Activated CD4-positive, alpha-beta T cell treated with anti-CD3 and anti-CD28 coated beads for 36 hours (primary cell): ENCODE measurements around the gene CST11. TPM values are rescaled to one million over a fixed set of nuclear protein-coding genes. Genes with fewer than 3 reads are reported as not detected.
A peak's percentile ranks its signal among the peaks of the same experiment; 100 is the strongest.

Experiments used
- ATAC-seq: fragments of 200-7000 bp; cut with Tn5 transposase; one replicate; pipeline ENCODE4 v1.10.0; 2021; ENCODE audit warnings: mild to moderate bottlenecking, moderate library complexity
- CTCF ChIA-PET: fragments of 350-600 bp; sonication (Branson Sonifier 250); formaldehyde crosslinking; loops from one replicate; lab custom pipeline; 2021; ENCODE audit warnings: antibody characterized with exemption; lab: Charles Lee
- POLR2A ChIA-PET: fragments of 350-600 bp; sonication (Branson Sonifier 250); formaldehyde crosslinking; loops from one replicate; lab custom pipeline; 2021; ENCODE audit warnings: antibody characterized with exemption, inconsistent platforms; lab: Charles Lee
- DNase-seq: peaks from one replicate; pipeline ENCODE4 v3.0.0-alpha.2; 2020
- H3K27ac Mint-ChIP-seq: one replicate; pipeline ENCODE4 v1.8.0; 2021; ENCODE audit warnings: mixed read lengths
- H3K27me3 Mint-ChIP-seq: one replicate; pipeline ENCODE4 v1.8.0; 2021; ENCODE audit warnings: mixed read lengths
- H3K36me3 Mint-ChIP-seq: one replicate; pipeline ENCODE4 v1.8.0; 2021; ENCODE audit warnings: low read depth, mixed read lengths
- H3K4me1 Mint-ChIP-seq: one replicate; pipeline ENCODE4 v1.8.0; 2021; ENCODE audit warnings: mixed read lengths
- H3K4me3 Mint-ChIP-seq: one replicate; pipeline ENCODE4 v1.8.0; 2021; ENCODE audit warnings: mild to moderate bottlenecking, moderate library complexity, mixed read lengths
- H3K9me3 Mint-ChIP-seq: one replicate; pipeline ENCODE4 v1.8.0; 2021; ENCODE audit warnings: low read depth, mixed read lengths
- intact Hi-C, 2 experiments: fragments of 100-400 bp; cut with DNase I in 1 of 2; cut with micrococcal nuclease in 1 of 2; formaldehyde crosslinking; loops; one replicate each; pipeline versions ENCODE4 v1.14.2 to v1.15.1; 2022 to 2024; cut with DNase I, micrococcal nuclease
- total RNA-seq, 2 experiments: library from RNA; stranded (reverse); gene quantifications; one replicate each; pipeline ENCODE4 v1.2.3, GENCODE V29; 2021

Gene CST11
- total RNA-seq, 2 experiments from 2014 or later, result not detected

DNA sequence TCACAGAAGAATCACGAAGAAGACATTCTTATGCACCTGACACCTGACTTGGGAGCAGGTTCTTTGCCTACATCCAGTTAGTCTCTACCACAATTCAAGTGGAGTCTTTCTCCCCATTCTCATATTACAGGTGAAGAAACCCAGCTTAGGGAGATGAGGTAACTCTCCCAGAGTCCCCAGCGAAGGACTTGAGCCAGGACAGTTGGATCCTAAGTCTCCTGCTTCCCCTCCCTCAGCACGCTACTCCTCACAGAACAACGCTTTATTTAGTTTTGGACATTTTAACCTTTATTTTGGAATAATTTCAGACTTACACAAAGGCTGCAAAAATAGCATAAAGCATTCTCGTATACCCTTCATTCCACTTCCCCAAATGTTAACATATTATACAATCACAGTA lies 14.0 kb downstream of the CST11 start:
- ChIA-PET POLR2A (no interaction called here), CTCF (no interaction called here)
- H3K27ac Mint-ChIP-seq, result no peak overlapping the region
- intact Hi-C loops, result no loop called here
- no peaks in the 10 kb centered on the region for H3K4me1 Mint-ChIP-seq
- H3K36me3 Mint-ChIP-seq, result no peaks in the 10 kb centered on the region
- no peak for DNase-seq
- peaks cover 2% of the 10 kb centered on the region for H3K27me3 Mint-ChIP-seq
- no peaks in the 10 kb centered on the region for H3K9me3 Mint-ChIP-seq
- no peak for ATAC-seq
- no peak overlapping the region for H3K4me3 Mint-ChIP-seq

DNA sequence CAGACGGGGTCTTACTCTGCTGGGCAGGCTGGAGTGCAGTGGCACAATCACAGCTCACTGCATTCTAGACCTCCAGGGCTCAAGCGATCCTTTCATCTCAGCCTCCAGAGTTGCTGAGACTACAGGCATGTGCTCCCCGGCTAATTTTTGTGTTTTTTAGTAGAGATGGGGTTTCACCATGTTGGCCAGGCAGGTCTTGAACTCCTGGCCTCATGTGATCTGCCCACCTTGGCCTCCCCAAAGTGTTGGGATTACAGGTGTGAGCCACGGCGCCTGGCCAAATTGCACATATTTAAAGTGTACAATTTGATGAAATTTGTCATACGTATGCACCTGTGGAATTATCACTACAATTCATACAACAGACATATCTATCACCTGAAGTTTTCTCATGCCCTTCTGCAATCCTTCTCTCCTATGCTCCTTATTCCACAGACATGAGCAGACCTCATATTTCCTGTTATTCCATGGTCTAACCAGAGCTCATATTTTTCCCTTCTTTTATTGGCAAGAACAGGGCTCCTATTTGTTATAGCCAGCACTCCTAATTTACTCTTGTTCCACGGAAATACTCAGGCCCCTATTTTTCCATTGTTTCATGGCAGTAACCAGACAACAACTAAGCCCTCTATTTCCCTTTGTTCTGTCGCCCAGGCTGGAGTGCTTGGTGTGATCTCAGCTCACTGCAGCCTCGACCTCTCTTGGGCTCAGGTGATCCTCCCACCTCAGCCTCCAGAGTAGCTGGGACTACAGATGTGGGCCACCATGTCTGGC lies 15.4 kb downstream of the CST11 start:
- Mint-ChIP-seq H3K36me3 (no peaks in the 10 kb centered on the region), H3K4me3 (no peak overlapping the region), H3K9me3 (no peaks in the 10 kb centered on the region), H3K27me3 (peaks cover 2% of the 10 kb centered on the region), H3K4me1 (no peaks in the 10 kb centered on the region), H3K27ac (no peak overlapping the region)
- no peak for DNase-seq
- intact Hi-C loops, result no loop called here
- CTCF ChIA-PET, result interaction anchor here (0.7 to 0.9 kb wide), 2 partner anchors 10 to 929 kb away, joined by 3 read pairs; no protein-coding TSS in a partner anchor
- POLR2A ChIA-PET, result no interaction called here
- no peak for ATAC-seq

DNA sequence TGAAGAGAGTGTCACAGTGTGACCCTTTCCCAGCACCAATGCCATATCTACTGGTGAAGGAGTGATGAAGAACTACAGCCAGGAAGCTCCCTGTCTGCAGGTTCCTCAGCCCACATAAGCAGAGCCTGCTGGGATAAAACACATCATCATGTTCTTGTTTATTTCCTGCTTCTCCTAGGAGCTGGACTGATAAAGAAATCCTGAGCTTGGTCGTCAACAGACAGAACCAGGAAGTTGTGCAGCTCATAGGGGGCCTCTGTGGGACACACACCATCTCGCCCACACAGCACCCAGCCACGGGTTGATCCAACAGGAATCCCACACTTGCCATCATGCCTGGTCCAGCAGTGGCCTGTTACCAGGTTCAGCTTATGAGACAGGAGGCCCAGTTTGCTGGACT lies 16.0 kb downstream of the CST11 start:
- no peak for DNase-seq
- ATAC-seq, result no peak
- Mint-ChIP-seq H3K27ac (no peak overlapping the region), H3K27me3 (peaks cover under 1% of the 10 kb centered on the region), H3K4me3 (no peak overlapping the region), H3K4me1 (no peaks in the 10 kb centered on the region), H3K36me3 (no peaks in the 10 kb centered on the region), H3K9me3 (no peaks in the 10 kb centered on the region)
- intact Hi-C loops, result no loop called here
- CTCF ChIA-PET, result interaction anchor here (0.7 kb wide), 1 partner anchor 929 kb away, joined by 3 read pairs; no protein-coding TSS in a partner anchor
- POLR2A ChIA-PET, result no interaction called here

DNA sequence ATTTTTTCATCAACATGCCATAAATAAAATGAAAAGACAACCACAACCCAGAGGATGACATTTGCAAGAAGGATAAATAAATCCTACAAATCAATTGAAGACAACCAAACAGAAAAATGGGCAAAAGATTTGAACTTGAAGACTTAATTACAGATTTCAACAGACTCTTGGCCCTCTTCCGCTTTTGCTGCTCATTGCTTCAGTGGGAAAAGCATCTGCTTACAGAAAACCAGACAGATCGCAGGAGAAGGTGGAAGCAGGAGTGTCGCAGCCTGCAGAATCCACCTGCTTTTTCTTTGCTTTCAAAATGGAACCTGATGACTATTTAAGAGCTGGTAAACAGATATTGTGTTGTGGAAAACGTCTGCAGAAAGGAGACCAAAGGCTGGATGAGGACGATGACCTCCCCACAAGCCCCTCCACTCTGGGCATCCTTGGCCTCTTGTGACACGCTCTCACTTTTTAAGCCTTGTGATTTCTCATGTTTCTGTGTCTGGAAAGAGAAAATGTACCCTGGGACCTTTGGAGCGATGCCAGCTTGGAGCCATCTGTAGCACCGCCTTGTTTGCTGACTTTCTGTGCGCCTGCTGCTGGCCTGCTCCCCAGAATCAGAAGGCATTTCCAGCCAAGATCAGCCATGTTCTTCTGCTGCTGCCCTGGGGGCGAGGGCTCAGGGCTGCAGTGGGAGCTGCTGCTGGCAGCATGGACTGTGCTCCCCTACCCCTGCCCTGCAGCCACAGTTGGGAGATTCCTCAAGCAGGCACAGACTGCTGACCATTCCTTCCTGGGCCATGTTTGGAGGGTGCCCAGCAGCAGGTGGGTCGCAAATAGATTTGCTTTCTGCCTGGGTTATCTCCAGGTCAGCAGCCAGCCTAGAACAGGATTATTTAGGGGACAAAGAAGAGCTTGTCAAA lies 16.8 kb downstream of the CST11 start:
- Mint-ChIP-seq H3K4me3 (no peak overlapping the region), H3K27me3 (no peaks in the 10 kb centered on the region), H3K4me1 (no peaks in the 10 kb centered on the region), H3K9me3 (no peaks in the 10 kb centered on the region), H3K27ac (no peak overlapping the region), H3K36me3 (no peaks in the 10 kb centered on the region)
- DNase-seq, result no peak
- intact Hi-C loops, result no loop called here
- ATAC-seq, result no peak
- ChIA-PET CTCF (no interaction called here), POLR2A (no interaction called here)

DNA sequence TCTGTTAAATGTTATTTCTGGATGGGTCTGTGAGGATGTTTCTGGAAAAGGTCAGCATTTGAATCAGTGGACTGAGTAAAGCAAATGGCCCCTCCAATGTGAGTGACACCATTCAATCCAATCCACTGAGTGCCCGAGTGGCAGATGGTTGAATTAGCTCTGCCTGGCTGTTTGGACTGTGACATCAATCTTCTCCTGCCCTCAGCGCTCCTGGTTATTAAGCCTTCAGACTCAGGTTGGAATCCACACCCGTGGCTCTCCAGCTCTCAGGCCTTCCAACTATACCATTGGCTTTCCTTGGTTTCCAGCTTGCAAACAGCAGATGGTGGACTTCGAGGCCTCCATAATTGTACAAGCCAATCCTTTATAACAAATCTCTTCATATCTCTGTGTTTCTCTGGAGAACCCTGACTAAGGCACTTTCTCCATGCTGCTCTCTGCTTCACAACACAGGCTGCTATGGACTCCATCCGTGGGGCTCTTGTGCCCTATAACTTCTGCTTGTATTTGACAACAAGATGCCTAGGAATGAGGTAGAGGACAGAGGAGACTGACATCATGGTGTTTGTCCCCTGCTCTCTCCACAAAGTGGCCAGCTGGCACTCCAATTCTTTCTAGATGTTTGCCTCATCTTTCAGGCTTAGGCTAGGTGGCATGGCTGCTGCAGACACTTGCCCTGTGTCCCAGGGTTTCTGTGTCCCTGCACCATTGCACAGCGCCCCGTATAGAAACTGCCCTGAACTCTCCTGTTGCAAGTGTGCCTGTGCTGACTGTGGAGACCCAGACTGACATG lies 18.0 kb downstream of the CST11 start:
- Mint-ChIP-seq H3K36me3 (no peaks in the 10 kb centered on the region), H3K4me3 (no peak overlapping the region), H3K4me1 (no peaks in the 10 kb centered on the region), H3K27me3 (no peaks in the 10 kb centered on the region), H3K27ac (no peak overlapping the region), H3K9me3 (no peaks in the 10 kb centered on the region)
- ChIA-PET POLR2A (no interaction called here), CTCF (no interaction called here)
- no peak for ATAC-seq
- DNase-seq, result no peak
- intact Hi-C loops, result no loop called here

DNA sequence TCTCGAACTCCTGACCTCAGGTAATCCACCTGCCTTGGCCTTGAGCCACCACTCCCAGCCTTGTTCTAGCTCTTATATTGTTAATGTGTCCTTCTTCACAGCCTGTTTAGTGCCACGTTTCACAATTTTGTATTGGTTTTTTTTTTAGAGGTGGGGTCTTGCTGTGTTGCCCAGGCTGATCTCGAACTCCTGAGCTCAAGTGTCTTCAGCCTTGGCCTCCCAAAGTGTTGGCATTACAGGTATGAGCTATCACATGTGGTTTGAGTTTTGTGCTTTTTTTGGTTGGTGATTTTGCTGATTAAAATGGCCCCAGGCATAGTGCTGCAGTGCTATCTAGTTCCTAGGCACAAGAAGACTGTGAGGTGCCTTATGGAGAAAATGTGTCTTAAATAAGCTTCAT lies 19.0 kb downstream of the CST11 start:
- H3K9me3 Mint-ChIP-seq, result no peaks in the 10 kb centered on the region

DNA sequence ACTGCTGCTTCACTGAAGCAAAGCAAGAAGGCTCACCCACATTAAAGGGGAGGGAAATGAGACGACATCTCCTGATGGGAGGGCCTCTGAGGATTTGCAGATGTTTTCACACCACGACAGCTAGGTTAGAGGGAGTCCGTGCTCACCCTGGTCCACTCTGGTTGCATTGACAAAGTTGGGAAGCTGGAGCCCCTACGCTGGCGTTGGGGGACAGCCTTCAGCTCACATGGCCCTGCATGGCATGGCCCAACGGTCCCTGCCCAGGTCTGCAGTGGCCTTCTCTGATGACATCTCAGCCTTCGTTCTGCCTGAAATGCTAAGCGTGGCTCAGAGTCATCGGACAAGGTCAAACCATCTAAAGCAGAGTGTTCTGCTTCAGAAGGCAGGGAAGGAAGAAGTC lies 27.5 kb downstream of the CST11 start:
- Mint-ChIP-seq H3K9me3 (no peaks in the 10 kb centered on the region), H3K27ac (no peak overlapping the region), H3K27me3 (peaks cover 8% of the 10 kb centered on the region), H3K4me3 (no peak overlapping the region), H3K4me1 (peaks cover 5% of the 10 kb centered on the region), H3K36me3 (no peaks in the 10 kb centered on the region)
- ATAC-seq (no peak), DNase-seq (no peak)
- intact Hi-C loops, result loop anchor here in 1 of 2 experiments (10.0 kb wide), 1 partner anchor 280 kb away; no protein-coding TSS in a partner anchor
- ChIA-PET CTCF (interaction anchor here (1.4 kb wide), 1 partner anchor 9 kb away, joined by 3 read pairs; no protein-coding TSS in a partner anchor), POLR2A (interaction anchor here (0.6 kb wide), 1 partner anchor 1824 kb away, joined by 4 read pairs; no protein-coding TSS in a partner anchor)

More for the DNA sequence above, 19.0 kb downstream of the CST11 start:
- ChIA-PET CTCF (interaction anchor here (0.6 to 1.0 kb wide), 3 partner anchors 8 to 22 kb away, joined by 3 to 4 read pairs (median 3); no protein-coding TSS in a partner anchor), POLR2A (no interaction called here)
- no peak for ATAC-seq
- Mint-ChIP-seq H3K4me3 (no peak overlapping the region), H3K27me3 (no peaks in the 10 kb centered on the region), H3K36me3 (no peaks in the 10 kb centered on the region), H3K4me1 (no peaks in the 10 kb centered on the region), H3K27ac (no peak overlapping the region)
- intact Hi-C loops, result no loop called here
- no peak for DNase-seq

DNA sequence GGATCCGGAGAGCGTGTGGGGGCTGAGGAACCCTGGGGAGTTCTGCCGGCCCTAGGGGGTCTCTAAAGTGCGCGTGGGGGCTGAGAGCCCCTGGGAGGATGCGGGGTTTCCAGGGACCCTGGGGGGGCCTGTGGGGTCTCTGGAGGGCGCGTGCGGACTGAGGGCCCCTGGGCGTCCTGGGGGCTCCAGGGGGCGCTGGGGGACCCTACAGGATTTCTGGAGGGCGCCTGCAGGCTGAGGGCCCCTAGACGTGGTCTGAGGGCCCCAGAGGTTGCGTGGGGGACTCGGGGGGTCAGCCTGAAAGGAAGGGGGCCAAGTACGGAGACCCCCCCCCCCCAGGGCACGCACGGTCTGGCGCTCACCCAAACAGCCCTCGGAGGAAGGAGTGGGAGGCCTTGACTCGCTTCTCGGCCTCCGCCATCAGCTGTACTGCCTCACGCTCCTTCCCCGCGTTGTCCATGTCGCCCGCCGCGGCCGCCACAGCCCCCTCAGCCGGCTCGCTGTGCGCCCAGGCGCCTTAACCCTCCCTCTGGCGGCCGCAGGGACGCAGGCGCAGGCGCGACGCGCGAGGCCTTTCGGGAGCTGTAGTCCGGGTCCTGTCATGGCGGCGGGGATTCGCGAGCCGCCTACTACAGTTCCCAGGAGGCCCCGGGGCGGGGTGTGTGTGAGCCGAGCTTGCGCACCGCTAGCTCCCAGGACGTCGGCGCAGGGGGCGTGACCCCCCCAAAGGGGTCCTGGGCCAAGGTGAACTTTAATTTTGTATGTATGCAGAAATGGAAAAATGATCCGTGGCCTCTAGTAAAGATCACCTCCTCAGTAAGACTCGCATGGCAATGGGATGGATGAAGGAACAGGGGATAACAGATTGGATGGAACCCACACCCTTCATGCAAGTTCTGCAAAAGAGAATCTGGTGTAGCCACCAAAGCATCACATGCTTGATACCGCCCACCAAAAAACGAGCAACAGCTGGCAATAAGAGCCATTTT lies 31.4 kb downstream of the CST11 start, which contains the start of gene NAPB:
TSS of gene NAPB (minus strand) at position 546 of the 989 bp plus-strand sequence. CDS start at position 460, 86 bp downstream.
- intact Hi-C loops, result loop anchor here (1.0 to 10.0 kb wide), 8 partner anchors 25 to 276 kb away; partner anchors contain the start of genes GZF1 (in 1 of the 2) and NXT1 (in 1 of the 2)
- POLR2A ChIA-PET, result interaction anchor here (0.5 to 1.3 kb wide), 8 partner anchors 22 to 1509 kb away, joined by 3 to 15 read pairs (median 4); partner anchors contain the start of gene NXT1

DNA sequence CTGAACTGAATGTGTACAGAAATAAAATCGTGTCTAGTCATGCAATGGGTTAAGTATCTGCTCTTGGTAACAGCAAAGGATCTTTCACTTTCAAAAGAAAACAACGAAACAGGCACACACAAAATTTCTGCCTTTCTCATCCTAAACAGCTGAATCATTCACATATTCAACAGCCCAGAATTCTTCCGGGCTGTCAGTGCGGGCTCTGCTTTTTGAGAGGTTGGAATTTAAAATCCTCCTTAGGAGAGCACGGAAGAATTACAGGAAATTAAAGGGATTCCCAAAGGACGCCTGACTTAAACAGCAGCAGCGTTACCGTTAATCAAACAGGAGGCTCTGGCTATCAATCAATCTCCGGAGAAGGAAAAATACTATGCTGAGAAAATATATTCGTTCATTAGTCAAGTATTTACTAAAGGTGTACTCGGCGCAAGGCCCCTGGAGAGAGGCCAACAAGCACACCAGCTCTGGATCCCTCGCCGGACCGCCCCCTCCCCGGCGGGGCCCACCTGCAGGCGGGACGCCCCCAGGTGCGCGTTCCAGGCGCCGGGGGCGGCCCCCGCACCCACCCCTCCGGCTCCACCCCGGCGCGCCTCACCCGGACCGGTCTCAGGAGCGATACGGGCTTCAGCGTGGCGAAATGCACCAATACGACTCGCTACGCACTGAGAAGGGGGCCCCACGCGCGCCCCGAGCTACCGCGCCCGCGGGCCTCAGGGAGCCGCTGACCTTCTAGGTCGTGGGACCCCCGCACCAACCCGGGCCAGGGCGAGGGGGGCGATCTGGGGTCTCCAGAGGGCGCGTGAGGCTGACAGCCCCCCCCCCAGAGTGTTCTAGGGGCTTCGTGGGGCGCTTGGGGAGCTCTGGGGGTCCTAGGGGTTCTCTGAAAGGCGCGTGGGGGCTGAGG lies 32.4 kb downstream of the CST11 start:
- Mint-ChIP-seq H3K4me3 (peak overlapping the region; percentile 86), H3K4me1 (peaks cover 33% of the 10 kb centered on the region), H3K9me3 (no peaks in the 10 kb centered on the region), H3K27ac (peak overlapping the region; percentile 83), H3K36me3 (no peaks in the 10 kb centered on the region), H3K27me3 (peaks cover 6% of the 10 kb centered on the region)
- ChIA-PET CTCF (interaction anchor here (1.3 to 4.2 kb wide), 4 partner anchors 9 to 70 kb away, joined by 5 to 20 read pairs (median 7); partner anchors contain the start of gene NXT1), POLR2A (interaction anchor here (0.8 to 1.2 kb wide), 3 partner anchors 53 to 71 kb away, joined by 3 to 5 read pairs (median 4); partner anchors contain the start of gene NXT1)
- ATAC-seq (peak; percentile 34), DNase-seq (peak; percentile 72)
- intact Hi-C loops, result loop anchor here (1.0 to 10.0 kb wide), 6 partner anchors 20 to 275 kb away; partner anchors contain the start of gene GZF1 (in 1 of the 2)

More for the DNA sequence above, 31.4 kb downstream of the CST11 start, which contains the start of gene NAPB:
- Mint-ChIP-seq H3K36me3 (no peaks in the 10 kb centered on the region), H3K27me3 (peaks cover 8% of the 10 kb centered on the region), H3K4me3 (peak within 1 kb of the TSS; percentile 86), H3K9me3 (no peaks in the 10 kb centered on the region), H3K27ac (peak within 1 kb of the TSS; percentile 60), H3K4me1 (peaks cover 26% of the 10 kb centered on the region)
- DNase-seq, result peak; percentile 96
- CTCF ChIA-PET, result interaction anchor here (0.6 to 2.9 kb wide), 9 partner anchors 10 to 72 kb away, joined by 3 to 9 read pairs (median 4); no protein-coding TSS in a partner anchor
- peak; percentile 99 for ATAC-seq
